Mononuclear cell (primary cell): ENCODE measurements around the gene COPS8. TPM values are rescaled to one million over a fixed set of nuclear protein-coding genes. Genes with fewer than 3 reads are reported as not detected.

Experiments
- H3K27me3 ChIP-seq: 2 replicates; pipeline ENCODE4 v1.6.0; 2011; ENCODE audit warnings: low read length, control low read depth; ENCODE audit not compliant: insufficient read depth
- H3K4me1 ChIP-seq: 2 replicates; pipeline ENCODE4 v1.5.1; 2011; ENCODE audit warnings: mild to moderate bottlenecking, low read length, control low read depth; ENCODE audit not compliant: insufficient read depth
- H3K4me3 ChIP-seq: 2 replicates; pipeline ENCODE4 v1.5.1; 2011; ENCODE audit warnings: mild to moderate bottlenecking, low read length, moderate library complexity
- H3K9me3 ChIP-seq: 2 replicates; pipeline ENCODE4 v1.5.1; 2011; ENCODE audit warnings: low read depth, mild to moderate bottlenecking, control low read depth, low read length
- total RNA-seq: library from RNA; depleted of rRNA; stranded (reverse); fragments of >200 nt; gene quantifications from one replicate; pipeline ENCODE4 v1.2.3, GENCODE V29; 2012

The COPS8 gene
- total RNA-seq, 1 donor: 49.7 TPM

DNA sequence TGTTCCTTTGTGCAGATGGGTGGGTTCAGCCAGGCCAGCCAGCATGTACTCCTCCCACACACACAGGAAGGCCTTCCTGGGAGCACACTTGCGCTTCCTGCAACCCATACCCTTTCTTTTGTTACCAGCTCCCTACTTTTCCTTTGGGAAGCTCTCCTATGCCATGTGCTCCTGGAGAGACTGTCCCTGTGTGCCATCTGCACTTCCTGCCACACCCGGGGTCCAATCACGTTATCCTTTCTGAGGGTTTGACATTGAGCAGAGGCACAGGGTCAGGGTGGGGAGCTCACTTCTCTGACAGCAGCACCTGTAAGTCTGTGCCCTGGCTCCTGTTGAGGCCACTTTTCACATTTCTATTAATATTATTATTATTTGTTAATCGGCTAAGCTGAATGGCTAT lies 62.9 kb downstream of the COPS8 start:
- Histone ChIP-seq H3K4me1 (no peaks in the 10 kb centered on the region), H3K27me3 (no peaks in the 10 kb centered on the region), H3K4me3 (no peak overlapping the region), H3K9me3 (peaks cover 20% of the 10 kb centered on the region)

DNA sequence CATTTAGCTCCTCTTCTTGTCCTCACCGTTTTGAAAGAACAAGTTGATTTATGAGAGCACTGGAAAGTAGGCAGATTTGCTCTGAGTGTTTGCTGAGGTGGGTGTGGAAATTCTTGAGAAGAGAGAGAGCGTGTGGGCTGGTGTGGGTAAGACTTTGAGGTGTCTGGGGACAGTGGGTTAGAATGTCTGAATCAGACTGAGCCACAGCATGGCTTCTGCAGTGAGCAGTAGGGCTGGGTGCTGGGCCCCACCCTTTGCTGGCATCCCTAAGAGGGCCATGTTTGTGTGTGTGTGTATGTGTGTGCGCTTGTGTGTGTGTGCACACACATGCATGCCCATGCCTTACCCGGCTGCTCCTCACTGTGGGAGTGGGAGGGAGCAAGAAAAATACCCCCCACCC lies 63.7 kb downstream of the COPS8 start:
- Histone ChIP-seq H3K4me3 (no peak overlapping the region), H3K4me1 (no peaks in the 10 kb centered on the region), H3K27me3 (no peaks in the 10 kb centered on the region), H3K9me3 (peaks cover 20% of the 10 kb centered on the region)
